Measurements from ENCODE around the gene DZIP3.
A peak's percentile ranks its signal among the peaks of the same experiment; 100 is the strongest.
"Not testable (repeated sequence)": the region's sequence is repeated elsewhere in the genome, so short reads cannot be mapped to it uniquely, and the experiment has no call there.

Gene DZIP3

DNA sequence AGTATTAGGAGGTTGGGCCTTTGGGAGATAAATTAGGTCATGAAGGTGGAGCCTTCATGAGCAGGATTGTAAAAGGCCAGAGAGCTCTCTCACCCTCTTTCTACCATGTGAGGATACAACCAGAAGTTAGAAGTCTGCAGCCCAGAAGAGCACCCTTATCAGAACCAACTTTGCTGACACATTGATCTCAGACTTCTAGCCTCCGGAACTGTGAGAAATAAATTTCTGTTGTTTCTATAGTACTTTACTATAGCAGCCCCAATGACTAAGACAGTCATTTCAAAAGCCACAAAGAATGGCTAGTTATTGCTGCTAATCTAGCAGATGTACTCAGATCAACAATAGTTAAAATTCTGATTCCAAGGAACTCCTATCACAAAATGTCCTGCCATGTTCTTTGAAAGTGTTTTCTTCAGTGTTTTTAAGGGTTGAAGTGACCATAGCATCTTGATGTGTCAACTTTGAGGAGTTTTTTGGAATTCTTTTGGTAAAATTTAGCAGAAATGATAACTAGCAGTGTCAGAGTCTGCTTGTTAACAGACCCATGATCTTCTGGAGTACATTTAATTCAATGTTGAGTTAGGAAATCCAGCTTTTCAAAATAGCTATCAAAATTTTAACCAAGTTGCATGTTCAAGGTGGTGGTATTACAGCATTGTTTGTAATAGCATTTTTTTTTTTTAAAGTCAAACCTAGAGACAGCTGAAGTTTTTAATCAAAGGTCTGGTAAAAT lies 10.3 kb downstream of the DZIP3 start:
- no peak for DNase-seq

DNA sequence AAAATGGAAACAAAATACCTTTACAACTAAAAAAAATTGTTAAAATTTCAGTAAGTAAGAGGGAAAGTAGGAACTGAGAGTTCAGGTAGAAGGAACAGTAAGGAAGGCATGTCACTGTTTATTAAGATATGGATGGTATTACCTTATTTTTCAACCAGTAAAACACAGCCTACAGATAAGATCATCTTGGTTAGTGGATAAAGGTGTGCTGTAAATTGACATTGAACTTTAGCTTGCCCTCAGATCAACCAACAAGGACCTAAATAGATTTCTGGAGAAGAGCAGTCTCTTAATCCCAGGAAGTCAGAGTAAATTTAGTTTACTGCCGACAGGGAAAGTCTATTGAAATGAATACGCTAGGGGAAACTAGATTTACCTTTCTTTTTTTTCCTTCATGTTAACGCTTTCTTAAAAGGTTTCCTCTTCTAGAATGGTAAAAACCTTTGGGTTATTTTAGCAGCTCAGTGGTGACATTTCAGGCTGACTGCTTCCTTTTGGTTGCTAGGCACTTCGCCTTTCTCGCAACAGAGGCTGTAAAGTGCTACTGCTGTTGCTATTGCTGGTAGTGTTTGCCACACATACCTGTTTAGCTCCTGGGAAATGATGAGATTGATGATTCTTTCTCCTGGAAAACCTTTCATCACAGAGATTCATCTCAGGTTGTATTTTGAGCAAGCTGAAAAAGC lies 12.9 kb downstream of the DZIP3 start:
- DNase-seq = no peak

DNA sequence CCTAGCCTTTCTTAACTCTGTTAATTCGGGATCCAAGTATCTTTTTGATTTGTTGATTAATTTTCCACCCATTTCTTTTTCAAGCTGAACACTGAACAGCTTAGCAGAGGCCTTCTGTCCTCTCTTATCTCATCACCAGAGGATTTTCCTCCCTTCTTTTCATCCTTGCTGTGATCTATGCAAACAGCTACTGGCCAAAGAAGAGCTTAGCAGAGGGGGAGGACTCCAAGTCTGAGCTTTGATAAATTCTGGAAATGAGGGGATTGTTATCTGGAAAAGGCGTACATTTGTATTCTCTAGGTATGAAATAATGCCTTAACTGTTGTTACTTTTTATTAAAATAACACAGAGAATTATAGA lies 13.4 kb downstream of the DZIP3 start:
- DNase-seq = no peak

- peak; percentile 18 for DNase-seq
Observed at GRCh38 chr3:108603691-108604090, 14.2 kb downstream of the DZIP3 start.

DNA sequence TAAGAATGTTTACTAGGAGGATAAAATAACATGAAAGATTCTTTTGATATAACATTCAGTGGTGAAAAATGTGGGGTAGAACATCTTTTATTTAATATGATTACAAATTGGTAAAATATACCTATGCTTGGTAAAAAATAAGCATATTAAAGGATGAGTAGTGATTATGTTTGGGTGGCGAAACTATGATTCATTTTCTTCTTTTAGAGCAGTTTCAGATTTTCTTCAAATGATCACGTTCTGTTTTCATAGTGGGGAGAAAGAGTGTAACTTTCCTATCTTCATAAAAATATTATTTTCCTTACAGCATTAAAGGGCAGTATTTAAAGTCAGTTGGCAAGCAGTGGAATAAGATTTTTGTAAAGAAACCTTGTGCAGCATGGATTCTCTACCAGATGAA lies 15.5 kb downstream of the DZIP3 start:
- DNase-seq = no peak

DNA sequence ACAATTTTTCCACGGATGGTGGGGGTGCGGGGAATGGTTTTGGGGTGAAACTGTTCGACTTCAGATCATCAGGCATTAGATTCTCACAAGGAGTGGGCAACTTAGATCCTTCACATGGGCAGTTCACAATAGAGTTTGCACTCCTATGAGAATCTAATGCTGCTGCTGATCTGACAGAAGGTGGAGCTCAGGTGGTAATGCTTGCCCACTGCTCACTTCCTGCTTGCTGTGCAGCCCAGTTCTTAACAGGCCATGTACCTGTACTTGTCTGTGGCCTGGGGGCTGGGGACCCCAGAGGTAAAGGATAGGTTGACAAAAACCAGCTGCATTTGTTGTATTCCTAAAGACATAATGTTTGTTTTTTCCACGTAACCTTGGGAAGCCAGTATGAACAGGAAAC lies 16.0 kb downstream of the DZIP3 start:
- DNase-seq = no peak

- no peak for DNase-seq
Observed at GRCh38 chr3:108608750-108609149, 19.2 kb downstream of the DZIP3 start.

- no peak for DNase-seq
Observed at GRCh38 chr3:108610651-108611050, 21.1 kb downstream of the DZIP3 start.

DNA sequence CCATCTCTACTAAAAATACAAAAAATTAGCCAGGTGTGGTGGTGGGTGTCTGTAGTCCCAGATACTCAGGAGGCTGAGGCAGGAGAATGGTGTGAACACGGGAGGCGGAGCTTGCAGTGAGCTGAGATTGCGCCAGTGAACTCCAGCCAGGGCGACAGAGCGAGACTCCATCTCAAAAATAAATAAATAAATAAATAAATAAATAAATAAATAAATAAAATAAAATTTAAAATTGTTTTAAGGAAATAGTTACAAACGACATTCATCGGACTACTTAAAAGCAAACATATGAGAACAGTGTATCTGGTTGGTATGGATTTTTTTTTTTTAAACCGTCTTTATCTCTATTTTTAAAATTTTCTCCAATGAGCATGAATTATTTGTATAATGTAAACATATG lies 26.6 kb downstream of the DZIP3 start:
- DNase-seq = not testable (repeated sequence)

GRCh38 chr3:108620250-108620649 lies 30.7 kb downstream of the DZIP3 start:
- no peak for DNase-seq

DNA sequence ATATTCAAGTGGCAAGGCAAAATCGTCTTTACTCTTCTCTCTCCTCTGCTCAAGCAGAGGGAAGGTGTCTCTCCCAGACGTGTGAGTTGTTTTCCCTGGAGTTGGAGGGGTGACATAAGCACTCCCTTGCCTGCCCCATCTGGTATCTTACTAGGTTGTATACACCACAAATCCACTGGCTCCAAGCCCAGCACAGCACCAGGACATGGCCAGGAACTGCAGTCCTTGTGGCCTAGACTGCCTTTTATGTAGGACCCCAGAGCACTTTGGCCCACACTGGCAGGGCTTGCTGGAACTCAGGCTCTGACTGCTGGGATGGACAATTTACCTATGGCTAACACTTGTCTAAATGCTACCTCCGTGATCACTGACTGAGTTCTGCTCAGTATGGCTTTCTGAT lies 34.0 kb downstream of the DZIP3 start:
- DNase-seq = peak; percentile 3

- no peak for DNase-seq
Observed at GRCh38 chr3:108629974-108630373, 40.5 kb downstream of the DZIP3 start.

DNA sequence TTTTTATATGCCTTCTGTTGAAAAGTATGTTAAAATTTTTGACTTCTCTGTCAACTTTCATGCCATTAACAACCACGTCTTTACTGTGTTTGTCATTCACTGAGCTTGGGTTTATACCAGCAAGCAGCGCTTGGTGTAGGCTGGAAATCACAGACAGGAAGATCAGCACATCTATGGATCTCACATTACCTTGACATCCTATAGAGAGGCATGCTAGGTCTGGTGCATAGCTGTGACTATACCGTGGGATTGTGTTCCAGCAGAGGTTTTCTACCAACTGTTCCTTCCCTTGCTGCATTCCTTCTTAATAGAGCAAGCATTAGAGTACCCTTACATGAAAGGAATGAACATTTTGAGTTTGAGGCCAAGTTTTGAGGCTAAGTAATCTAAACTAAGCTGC lies 53.0 kb downstream of the DZIP3 start:
- no peak for DNase-seq

GRCh38 chr3:108645364-108645763 lies 55.8 kb downstream of the DZIP3 start:
- no peak for DNase-seq

GRCh38 chr3:108655664-108656063 lies 66.1 kb downstream of the DZIP3 start:
- not testable (repeated sequence) for DNase-seq

DNA sequence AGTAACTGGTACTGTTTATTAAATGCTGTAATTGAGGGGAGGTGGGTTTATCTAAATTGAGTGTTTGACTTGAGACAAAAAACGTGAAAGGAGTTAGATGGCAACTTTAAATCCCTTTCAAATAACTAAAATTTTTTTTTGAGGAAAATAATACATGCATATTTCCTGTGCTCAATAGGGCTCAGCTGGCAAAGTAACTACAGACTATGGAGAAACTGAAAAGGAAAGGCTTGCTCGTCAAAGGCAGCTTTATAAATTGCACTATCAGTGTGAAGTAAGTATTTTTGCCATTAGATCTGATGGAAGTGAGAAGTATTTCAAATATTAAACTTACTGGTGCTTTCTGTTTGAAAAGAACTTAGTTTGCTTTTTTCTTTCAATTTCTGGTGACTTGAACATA lies 72.2 kb downstream of the DZIP3 start:
- DNase-seq = no peak

GRCh38 chr3:108662142-108662738 lies 72.7 kb downstream of the DZIP3 start:
- DNase-seq = peak; percentile 60

- DNase-seq = no peak
Observed at GRCh38 chr3:108664266-108664665, 74.7 kb downstream of the DZIP3 start.

DNA sequence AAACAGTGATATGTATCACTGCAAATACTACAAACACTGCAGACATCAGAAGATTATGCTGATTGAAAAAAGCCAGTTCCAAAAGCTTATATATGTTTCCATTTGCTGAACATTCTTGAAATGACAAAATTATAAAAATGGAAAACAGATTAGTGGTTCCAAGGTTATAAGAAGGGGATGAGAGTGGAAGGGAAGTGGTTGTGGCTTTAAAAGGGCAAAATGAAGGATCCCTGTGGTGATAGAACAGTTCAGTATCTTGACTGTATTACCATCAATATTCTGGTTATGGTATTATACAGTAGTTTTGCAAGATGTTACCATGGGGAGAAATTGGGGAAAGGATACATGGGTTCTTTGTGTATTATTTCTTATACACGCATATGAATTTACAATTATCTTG lies 77.8 kb downstream of the DZIP3 start:
- DNase-seq = no peak

DNA sequence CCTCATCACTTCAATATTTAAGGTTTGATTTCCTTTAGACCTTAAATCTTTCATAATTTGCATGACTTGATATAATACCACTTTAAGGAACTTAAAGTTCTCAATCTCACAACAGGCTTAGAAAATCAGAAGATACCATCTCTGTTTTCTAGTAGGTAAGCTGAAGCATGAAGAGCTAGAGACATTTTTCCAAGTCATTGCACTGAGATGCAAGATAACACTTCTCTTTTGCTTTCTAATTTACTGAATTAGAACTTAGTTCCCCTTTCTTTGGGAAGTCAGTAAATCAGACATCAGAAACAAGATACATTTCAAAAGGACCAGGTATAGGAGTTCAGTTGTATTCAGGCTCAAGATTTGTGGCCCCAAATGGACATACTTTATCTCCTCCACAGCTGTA lies 79.7 kb downstream of the DZIP3 start:
- DNase-seq = no peak

GRCh38 chr3:108672701-108673100 lies 83.2 kb downstream of the DZIP3 start:
- no peak for DNase-seq

- no peak for DNase-seq
Observed at GRCh38 chr3:108673988-108674661, 84.6 kb downstream of the DZIP3 start.

GRCh38 chr3:108677811-108678210 lies 88.3 kb downstream of the DZIP3 start:
- DNase-seq = no peak

DNA sequence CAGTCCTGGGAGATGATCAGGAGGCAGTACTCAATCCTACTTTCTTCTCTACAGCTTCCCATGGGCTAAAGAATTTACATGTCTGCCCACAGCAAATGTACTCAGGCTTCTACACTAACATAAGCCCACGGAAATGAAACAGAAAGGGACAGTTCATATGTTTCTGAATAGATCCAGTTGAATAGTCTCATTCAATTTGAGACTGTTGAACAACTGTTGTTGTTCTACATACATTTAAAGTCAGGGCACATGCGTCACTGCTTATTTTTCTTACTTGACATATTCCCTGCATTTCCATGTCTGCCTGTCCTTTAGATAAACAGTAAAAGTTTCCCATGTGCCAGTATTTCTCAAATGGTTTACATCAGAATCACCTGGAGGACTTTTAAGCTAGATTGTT lies 102.8 kb downstream of the DZIP3 start:
- not testable (repeated sequence) for DNase-seq
